NCI-H82 treated with DMSO at 0.1 percent for 48 hours (cell line): ENCODE data around the gene ASIC3.
"Not testable (repeated sequence)": the region's sequence is repeated elsewhere in the genome, so short reads cannot be mapped to it uniquely, and the experiment has no call there.

Experiments
- DNase-seq: peaks from one replicate; lab custom pipeline; 2025; ENCODE audit not compliant: unreplicated experiment; lab: John Stamatoyannopoulos, UW

The ASIC3 gene

DNA sequence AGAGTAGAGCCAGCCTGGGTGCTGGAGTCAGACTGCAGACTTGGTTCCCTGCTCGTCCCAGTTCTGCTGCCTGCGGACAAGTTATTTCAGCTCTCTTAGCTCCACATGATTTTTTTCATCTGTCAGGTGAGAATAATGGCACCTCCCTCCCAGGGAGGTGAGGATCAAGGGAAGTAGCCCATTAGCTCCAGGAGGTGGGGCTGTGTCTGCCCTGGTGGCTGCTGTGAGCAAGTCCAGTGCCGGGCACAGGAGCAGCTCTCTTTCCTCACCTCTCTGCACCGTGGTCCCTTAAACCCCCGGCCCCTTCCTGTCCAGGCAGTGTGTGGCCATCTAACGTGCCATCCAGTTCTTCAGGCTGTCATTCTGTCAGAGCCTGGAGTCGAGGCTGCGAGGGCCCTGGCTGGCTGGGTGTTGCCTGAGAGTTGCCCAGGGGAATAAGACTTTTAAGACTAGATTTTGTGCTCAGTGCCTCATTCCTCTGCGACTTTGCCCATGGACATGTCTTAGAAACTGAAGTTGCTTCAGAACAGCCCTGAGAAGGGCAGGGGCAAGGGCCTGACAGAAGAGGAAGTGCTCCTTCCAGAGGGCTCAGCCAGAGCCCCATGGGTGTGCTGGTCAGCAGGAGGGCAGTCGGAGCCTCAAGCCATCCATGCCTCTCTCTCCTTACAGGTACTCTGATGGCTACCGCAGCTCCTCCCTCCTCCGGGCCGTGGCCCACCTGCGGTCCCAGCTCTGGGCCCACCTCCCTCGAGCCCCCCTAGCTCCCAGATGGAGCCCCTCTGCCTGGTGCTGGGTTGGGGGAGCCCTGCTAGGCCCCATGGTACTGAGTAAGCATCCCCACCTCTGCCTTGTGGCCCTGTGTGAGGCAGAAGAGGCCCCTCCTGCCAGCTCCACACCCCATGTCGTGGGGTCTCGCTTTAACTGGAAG is 15.1 kb upstream of the ASIC3 start:
- no peak for DNase-seq

GRCh38 chr7:151033864-151034249 is 14.5 kb upstream of the ASIC3 start:
- DNase-seq: no peak

DNA sequence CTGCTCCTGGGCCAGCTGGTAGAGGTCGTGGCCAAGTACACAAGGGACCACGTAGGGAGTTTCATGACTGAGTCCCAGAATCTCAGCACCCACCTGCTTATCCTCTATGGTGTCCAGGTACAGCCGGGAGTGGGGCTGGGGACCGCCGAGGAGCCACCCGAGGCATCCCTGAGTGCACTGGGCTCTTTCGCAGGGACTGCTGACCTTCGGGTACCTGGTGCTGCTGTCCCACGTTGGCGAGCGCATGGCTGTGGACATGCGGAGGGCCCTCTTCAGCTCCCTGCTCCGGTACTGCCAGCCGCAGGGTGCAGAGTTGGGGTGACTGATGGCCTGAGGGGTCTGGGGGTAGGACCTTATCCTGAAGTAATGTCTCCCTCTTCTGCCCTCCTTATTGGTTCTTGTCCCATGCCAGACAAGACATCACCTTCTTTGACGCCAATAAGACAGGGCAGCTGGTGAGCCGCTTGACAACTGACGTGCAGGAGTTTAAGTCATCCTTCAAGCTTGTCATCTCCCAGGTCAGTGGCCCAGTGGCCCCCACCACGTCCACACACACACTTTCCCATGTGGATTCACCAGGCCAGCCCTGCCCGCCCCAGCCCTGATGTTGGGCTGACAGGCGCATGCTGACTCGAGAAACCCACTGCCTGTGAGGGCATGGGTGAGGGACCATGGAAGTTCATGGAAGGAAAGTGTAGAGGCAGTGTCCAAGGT is 13.9 kb upstream of the ASIC3 start:
- no peak for DNase-seq

- no peak for DNase-seq
Measured at GRCh38 chr7:151035026-151035717, 13.2 kb upstream of the ASIC3 start.

GRCh38 chr7:151035902-151036301 is 12.4 kb upstream of the ASIC3 start:
- DNase-seq: no peak

DNA sequence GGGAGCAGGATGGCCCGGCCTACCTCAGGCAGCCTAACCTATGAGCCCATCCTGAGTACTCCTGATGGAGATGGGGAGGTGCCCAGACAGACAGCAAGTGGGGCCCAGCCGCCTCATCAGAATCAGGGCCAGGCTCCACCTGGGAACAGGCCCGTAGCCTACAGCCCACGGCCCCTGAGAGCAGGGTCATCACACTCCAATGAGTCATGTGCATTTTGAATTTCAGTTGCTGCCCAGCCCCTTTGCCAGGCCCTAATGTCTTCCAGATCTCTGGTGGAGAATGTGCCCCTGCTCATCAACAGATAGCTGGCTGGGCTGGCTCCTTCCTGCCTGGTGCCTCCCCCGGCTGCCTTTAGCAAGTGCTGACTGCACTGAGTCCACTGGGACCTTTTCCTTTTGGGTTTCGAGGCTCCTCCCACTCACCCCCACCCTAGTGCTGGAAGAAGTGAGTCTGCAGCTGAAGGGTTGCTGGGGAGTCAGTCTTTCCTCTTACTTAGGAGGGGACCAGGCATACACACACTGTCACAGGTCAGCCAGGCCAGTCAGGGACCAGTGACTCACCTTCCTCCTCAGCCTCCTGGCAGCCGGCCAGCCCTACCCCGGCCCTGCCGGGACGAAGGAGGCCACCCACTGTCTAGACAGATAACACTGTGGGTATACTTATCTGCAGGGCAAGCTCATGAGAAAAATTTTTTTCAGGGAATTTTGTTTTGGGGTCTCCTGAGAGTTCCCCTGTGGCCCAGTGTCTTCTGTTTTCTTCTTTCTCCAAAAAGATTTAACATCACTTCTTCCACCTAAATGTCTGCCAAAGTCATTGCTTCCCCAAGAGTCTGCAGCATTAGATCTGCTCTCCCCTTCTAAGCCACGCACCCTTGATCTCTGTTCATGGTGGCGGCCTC is 9.1 kb upstream of the ASIC3 start:
- DNase-seq: no peak

DNA sequence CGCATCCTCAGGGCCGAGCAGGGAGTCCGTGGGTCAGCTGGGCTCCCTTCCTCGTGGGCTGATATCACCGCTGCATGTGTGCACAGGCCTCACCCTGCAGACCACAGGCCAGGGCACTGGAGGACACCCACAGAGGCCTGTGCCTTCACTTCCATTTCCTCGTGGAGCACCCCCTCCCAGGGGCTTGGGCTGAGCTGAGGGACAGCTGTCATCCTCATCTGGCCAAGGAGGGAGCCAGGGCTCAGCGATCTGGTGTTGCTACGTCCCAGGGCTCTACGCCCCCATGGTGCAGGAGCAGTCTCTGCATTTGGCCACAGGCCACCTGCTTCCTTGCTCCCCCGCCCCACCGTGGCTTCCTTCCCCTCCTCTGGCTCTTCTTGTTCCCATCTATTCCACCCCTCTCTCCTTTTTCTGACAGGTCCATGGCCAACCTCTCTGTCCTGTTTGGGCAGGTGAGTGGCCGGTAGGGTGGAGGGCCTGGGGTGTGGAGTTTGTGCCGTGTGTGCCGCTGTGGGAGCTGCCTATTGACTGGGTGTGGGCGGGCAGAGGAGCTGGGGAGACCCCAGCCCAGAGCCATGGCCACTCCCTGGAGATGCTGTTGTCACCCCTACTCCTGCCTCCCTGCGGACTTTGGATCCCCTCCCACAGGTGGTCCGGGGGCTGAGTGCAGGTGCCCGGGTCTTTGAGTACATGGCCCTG is 8.3 kb upstream of the ASIC3 start:
- no peak for DNase-seq

DNA sequence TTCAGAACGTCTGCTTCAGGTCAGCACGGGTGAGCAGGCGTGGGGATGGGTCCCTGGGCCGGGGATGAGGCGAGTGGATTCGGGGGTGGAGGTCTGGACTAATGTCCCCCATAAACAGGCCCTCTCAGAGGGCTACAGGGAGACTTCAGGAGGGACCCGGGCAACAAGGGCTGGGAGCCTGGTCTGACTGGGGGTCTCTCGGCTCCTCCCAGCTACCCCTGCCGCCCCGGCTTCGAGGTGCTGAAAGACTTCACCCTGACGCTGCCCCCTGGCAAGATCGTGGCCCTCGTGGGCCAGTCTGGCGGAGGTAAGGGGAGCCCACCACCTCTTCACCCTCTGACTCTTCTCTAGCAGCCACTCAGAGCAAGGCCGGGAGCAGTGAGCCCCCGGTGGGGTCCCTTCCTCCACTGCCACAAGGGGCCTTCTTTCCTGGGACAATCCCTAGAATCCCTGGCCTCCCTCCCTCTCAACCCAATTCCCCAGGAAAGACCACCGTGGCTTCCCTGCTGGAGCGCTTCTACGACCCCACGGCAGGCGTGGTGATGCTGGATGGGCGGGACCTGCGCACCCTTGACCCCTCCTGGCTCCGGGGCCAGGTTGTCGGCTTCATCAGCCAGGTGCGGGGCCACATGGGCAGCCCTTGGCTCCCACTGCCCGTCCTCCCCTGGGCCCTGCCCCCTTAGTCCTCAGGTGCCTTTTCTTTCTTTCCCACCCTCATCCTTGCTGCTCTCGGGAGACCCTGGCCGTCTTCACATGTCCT is 7.5 kb upstream of the ASIC3 start:
- DNase-seq: no peak

DNA sequence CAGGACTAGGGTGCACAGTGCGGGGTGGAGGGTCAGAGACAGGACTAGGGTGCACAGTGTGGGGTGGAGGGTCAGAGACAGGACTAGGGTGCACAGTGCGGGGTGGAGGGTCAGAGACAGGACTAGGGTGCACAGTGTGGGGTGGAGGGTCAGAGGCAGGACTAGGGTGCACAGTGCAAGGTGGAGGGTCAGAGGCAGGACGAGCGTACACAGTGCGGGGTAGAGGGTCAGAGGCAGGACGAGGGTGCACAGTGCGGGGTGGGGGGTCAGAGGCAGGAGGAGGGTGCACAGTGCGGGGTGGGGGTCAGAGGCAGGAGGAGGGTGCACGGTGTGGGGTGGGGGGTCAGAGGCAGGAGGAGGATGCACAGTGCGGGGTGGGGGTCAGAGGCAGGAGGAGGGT is 4.9 kb upstream of the ASIC3 start:
- DNase-seq: not testable (repeated sequence)

GRCh38 chr7:151043959-151044358 is 4.4 kb upstream of the ASIC3 start:
- no peak for DNase-seq

GRCh38 chr7:151045262-151045661 is 3.1 kb upstream of the ASIC3 start:
- DNase-seq: peak; percentile 8

DNA sequence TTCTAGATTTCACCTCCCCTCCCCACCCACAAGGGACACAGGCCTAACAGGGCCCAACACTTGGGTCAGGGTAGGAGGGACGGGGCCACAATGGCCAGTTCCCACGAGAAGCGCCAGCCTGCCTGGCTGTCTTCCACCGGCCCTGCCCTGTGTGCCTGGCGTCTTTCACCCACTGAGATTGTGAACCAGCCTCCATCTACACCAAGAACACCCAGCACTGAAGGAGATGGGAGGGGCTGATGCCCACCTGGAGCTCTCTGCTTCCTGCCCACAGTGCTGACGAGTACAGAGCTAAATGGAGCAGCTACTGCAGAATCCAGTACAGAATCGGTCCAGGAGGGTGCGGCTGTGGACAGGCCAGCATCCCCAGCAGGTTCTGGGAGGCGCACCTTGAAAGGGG is 2.4 kb upstream of the ASIC3 start:
- DNase-seq: no peak

DNA sequence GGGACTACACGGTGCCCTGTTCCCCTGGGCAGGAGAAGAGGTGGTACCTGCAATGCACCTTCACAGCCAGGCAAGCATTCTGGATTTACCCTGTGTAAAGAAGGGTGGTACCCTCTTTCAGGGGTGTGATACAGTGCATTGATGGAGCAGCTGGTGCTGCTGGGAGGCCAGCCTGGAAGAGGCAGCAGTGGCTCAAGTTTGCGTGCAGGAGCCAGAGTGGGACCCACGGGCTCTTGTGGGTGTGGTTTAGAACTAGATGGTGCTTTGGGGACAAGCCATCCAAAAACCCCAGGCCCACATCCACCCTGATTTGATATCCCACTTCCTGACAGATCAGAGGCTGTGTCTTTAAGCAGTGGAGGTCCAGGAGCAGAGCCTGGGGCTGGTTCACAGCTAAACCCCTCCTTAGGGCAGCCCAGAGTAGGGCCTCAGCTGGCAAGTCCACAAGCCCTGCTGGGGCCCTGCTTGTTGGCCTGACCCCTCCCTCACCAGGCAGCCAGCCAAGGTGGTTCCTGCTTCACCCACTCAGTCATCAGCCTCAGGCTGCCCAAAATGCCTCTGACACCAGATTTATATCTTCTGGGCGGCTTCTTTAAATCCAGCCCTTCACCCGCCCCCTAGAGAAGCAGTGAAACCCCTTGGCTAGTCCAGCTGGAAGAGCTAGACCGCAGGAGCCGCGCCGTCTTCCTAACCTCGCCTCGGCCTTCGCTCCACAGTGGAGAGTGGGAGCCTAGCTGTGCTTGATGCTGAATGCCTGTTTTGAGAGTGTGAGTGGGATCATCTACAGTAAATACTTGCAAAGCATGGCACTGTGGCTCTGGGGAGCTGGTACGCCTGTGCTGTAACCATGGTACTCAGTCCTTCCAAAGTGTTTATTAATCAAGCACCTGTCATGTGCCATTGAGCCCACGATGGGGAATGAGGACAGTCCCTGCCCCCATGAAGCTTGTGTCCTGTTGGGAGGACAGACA is 1.4 kb upstream of the ASIC3 start:
- no peak for DNase-seq

GRCh38 chr7:151048911-151049463 is 656 bp downstream of the ASIC3 start:
- no peak for DNase-seq

DNA sequence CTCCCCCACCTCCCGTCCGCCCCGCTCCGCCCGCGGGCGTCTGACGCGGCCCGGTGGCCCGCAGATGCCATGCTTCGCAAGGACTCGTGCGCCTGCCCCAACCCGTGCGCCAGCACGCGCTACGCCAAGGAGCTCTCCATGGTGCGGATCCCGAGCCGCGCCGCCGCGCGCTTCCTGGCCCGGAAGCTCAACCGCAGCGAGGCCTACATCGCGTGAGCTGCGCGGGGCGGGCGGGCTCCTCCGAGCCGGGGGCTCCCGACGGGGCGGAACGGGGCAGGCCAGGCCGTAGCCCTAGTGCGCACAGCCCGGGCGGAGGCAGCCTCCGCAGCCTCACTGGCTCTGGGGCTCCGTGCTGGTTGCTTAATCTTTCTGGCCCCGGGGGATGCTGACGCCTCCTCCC is 2.8 kb downstream of the ASIC3 start:
- no peak for DNase-seq

GRCh38 chr7:151053096-151053495 is 4.8 kb downstream of the ASIC3 start:
- no peak for DNase-seq

- no peak for DNase-seq
Measured at GRCh38 chr7:151053751-151054150, 5.4 kb downstream of the ASIC3 start.

GRCh38 chr7:151056283-151056665 is 7.9 kb downstream of the ASIC3 start:
- no peak for DNase-seq
